Stimulated activated CD4-positive, alpha-beta T cell treated with anti-CD3 and anti-CD28 coated beads, Interleukin-4, amount 100 ng/mL, for 1 hour (primary cell): ENCODE results near the gene BRCC3.

Experiments
- DNase-seq: peaks from one replicate; pipeline ENCODE4 v3.0.0-alpha.2; 2020

Gene BRCC3

GRCh38 chrX:155070975-155071693 is at the start of gene BRCC3, which contains the start of the genes CMC4 and MTCP1:
TSS of gene BRCC3 (plus strand) at chrX:155071508. CDS start at chrX:155071528, 20 bp downstream.
TSS of gene CMC4 (minus strand) at chrX:155071136. CDS start at chrX:155064023, 7,113 bp downstream.
TSS of gene MTCP1 (minus strand) at chrX:155071136. CDS start at chrX:155066010, 5,126 bp downstream.
- DNase-seq, result peak; percentile 70

DNA sequence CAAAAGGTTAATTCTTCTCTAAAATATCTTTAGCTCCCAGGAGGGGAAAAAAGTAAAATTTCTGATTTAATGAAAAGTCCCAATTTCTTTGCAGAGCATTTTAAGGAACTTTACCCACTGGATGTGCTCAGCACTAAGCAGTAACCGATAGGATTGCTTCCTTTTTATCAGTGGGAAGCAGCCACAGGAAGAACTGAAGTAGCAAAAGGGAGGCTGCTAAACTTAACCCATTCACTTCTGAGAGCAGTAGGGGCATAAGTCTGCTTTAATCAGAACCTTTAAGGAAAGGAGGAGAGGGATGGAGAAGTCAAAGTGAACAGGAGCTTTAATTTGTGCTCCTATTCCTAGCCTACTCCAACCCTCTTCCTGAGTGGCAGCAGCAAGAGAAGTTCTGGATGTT is 48.7 kb upstream of the BRCC3 start, which contains the start of gene F8:
Gene F8 (minus strand): TSS at position 139 of the 400 bp plus-strand sequence. CDS start 171 bp downstream, outside the sequence.
- DNase-seq, result no peak

GRCh38 chrX:155023907-155024833 is 47.1 kb upstream of the BRCC3 start:
- DNase-seq, result no peak

GRCh38 chrX:155026420-155026726 is 44.9 kb upstream of the BRCC3 start:
- DNase-seq, result no peak

GRCh38 chrX:155026727-155027508 is 44.4 kb upstream of the BRCC3 start, which contains the start of gene FUNDC2:
TSS of gene FUNDC2 (plus strand) at chrX:155026844. CDS start at chrX:155026939, 95 bp downstream.
- peak; percentile 88 for DNase-seq

- no peak for DNase-seq
These were observed 43.7 kb upstream of the BRCC3 start for GRCh38 chrX:155027509-155028066.

DNA sequence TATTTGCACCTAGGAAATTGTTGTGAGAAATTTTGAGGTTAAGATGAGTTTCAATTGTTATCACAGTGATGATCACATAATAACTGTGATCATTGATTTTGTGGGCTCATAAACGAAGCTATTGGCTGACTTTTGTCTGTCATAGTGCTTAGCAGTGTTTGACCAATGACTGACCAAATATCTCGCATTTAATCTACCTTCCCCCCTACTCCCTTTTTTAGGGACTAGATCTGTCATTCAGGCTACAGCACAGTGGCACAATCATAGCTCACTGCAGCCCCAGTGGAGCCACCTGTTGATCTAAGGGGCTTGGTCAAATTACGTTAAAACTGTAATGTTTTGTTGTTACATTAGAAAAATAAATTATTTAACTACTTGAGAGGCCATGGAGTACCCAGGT is 43.2 kb upstream of the BRCC3 start:
- DNase-seq, result no peak

DNA sequence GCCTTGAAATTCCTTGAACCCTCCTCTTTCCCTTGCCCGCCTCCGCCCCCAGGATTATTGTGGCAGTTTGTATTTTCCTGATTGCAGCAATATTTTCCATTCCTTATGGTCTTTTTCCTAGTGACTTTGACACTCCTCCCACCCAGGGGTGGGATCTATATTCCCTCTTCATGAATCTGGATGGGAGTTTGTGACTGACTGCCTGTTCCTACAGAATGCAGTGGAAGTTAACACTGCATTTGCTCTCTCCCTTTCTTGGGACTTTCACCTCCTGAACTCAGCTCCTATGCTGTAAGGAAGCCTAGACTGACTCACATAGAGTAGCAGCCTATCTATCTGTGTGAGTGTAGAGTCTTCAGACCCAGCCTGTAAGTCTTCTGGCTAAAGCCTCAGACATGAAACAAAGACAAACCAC is 42.4 kb upstream of the BRCC3 start:
- DNase-seq, result no peak

- DNase-seq, result no peak
These were observed 39.7 kb upstream of the BRCC3 start for GRCh38 chrX:155031657-155032056.

DNA sequence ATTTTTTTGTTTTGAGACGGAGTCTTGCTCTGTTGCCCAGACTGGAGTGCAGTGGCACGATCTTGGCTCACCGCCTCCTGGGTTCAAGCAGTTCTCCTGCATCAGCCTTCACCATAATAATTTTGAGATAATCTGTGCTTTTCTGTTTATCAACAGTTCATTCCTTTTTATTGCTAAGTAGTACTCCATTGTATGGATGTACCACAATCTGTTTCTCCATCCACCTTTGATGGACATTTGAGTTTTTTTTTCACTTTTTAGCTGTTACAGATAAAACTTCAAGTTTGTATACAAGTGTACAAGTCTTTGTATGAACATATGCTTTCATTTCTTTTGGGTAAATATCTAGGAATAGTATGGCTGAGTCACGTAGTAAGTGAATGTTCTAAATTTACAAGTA is 35.6 kb upstream of the BRCC3 start:
- DNase-seq, result no peak

GRCh38 chrX:155046129-155046810 is 25.0 kb upstream of the BRCC3 start:
- no peak for DNase-seq

- DNase-seq, result no peak
These were observed 24.3 kb upstream of the BRCC3 start for GRCh38 chrX:155046811-155047528.

DNA sequence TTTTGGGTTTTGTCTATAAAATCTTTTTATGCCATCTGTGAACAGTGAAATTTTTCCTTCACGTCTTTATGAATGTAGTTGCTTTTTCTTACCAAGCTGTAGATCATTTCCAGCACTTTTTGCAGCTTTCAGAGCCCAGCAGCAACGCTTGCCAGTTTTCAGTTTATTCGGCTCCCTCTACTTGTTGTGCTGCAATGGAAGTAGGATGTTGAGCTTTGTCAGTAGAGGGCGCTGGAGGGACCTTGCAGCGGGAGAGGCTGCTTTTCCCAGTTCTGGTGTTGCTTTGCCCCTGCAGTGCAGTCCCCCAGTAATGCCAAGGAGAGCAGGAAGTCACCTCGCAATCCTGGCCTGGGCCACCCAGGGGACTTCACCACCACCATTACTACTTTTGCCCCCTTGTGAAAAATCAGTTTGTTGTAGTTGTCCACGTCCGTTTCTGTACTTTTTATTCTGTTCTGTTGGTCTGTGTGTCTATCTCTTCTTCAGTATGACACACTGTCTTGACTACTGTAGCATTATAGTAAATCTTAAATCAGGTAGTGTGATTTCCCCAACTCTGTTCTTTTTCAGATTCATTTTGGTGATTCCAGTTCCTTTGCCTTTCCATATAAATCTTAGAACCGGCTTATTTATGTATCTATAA is 22.2 kb upstream of the BRCC3 start:
- DNase-seq, result peak; percentile 22

DNA sequence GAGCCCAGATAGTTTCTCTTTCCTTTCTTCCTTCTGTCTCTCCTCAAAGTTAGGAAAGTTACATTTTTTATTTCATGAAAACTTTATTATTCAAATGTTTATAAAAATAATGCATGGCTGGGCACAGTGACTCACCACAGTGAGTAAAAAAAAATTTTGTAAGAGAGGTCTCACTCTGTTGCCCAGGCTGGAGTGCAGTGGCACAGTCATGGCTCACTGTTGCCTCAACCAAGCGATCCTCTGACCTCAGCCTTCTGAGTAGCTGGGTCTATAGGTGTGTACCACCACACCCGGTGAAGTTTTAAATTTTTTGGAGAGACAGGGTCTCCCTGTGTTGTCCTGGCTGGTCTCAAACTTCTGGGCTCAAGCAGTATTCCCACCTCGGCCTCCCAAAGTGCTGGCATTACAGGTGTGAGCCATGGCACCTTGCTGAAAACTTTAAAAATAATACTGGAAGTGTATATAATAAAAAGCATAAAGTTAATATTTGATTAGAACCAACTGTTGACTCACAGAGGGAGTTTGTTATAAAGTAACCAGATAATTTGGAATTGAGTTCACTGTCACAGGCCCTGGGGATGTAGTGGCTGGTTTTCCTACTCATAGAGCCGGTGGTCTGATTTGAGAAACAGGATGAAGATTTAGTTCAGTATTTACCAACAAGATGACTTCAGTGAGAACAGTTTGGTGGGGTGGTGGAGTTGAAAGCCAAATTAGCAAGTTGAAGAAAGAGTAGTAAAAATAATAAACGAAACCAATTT is 18.4 kb upstream of the BRCC3 start:
- DNase-seq, result no peak

DNA sequence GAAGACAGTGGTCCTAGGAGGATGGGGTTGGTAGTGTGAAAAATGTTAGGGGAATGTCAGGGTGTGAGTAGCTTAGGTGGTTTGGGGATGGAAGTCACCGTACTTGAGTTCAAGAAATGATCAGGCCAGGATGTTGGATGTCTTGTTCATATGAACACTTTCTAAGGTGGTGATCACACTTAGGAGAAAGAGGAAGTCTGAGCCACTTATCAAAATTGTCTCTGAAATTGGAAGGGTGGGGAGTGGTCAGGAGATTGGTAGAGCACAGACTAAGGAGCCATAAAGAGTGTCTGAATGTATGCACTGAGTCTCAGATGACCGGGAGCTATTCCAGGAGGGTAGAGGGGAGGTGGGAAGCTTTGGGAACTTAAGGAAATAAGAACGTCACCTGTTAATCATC is 17.7 kb upstream of the BRCC3 start:
- no peak for DNase-seq

DNA sequence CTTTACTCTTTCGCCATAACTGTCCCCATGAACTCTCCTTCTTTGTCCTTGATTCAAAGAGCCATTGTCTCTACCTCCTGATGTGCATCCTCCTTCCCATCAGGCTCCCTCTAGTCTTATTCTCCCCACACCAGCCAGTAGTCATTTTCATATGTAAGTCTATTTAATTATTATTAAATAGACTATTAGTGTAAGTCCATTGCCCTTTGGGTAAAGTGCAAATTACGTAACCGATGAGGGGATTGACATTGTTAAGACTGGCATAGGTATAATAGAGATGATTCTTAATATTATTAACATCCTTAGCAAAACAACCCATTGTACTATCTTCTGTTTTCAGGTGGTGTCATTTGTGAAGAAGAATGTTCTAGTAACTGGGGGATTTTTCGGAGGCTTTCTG is 17.1 kb upstream of the BRCC3 start:
- DNase-seq, result no peak

DNA sequence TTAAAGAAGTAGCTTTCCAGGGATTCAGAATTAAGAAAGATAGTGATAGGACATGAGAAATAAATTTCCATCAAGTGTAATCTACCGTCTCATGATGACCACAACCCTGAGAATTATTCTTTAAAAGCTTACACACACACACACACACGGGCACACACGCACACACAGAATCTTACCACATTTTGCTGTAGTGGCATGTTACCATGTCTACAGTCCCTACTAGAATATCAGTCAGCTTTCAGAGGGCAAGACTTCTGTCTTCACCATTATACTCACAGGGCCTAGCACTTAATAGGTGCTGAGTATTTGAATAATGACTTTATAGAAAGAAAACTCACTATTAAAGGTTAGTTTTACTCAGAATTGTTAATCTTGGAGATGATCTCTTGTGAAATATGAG is 15.8 kb upstream of the BRCC3 start:
- DNase-seq, result no peak

DNA sequence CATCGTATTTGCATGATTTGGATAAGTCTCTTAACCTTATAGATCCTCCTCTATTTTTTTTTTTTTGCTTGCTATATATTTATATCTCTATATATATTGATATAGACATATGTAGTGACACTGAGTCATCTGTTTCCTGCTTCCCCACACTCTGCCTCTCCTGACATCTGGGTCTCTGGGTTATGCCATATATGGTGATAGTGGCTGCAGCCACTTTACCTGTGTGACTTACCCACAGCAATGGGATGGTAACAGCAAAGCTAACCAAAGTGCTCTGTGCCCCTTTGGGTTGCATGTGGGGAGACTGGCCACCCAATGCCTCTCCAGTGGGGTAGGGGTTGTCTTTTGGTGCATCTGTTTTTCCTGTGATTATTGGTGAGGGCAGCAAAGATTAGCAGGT is 14.8 kb upstream of the BRCC3 start:
- DNase-seq, result no peak

GRCh38 chrX:155056877-155057792 is 14.2 kb upstream of the BRCC3 start:
- DNase-seq, result peak; percentile 32
